HS-27A (cell line): Measurements from ENCODE around the gene PAOX.
"Not testable (repeated sequence)": the region's sequence is repeated elsewhere in the genome, so short reads cannot be mapped to it uniquely, and the experiment has no call there.

ENCODE experiments used
- DNase-seq: peaks from one replicate; pipeline ENCODE4 v3.0.0-alpha.2; 2012; ENCODE audit warnings: low read depth, missing footprints

PAOX gene

GRCh38 chr10:133385214-133385613 is 6.2 kb downstream of the PAOX start:
- no peak for DNase-seq

GRCh38 chr10:133386951-133387350 is 7.9 kb downstream of the PAOX start:
- DNase-seq, result not testable (repeated sequence)

DNA sequence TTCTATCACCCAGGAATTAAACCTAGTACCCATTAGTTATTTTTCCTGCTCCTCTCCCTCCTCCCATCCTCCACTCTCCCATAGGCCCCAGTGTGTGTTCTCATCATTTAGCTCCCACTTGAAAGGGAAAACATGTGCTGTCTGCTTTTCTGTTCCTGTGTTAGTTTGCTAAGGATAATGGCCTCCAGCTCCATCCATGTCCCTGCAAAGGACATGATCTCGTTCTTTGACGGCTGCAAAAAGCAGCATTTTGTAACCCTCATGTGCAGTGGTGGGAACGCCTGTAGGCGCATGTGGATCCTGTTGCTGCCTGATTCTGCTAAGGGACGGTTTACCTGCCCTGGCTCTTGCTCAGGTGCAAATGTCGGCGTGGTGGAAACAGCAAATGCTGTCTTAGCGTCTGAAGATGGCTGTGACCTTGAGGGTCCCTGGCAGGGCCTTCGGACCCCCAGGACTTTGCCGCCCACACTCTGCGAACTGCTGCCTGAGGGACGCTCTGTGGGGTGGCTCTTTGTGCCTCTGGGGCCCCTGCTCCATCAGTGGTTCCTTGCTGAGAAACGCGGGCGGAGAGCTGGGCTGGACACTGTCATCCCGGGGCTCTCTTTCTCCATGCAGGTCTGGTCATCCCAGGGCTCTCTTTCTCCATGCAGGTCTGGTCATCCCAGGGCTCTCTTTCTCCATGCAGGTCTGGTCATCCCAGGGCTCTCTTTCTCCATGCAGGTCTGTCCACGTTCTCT is 9.3 kb downstream of the PAOX start:
- DNase-seq, result no peak

DNA sequence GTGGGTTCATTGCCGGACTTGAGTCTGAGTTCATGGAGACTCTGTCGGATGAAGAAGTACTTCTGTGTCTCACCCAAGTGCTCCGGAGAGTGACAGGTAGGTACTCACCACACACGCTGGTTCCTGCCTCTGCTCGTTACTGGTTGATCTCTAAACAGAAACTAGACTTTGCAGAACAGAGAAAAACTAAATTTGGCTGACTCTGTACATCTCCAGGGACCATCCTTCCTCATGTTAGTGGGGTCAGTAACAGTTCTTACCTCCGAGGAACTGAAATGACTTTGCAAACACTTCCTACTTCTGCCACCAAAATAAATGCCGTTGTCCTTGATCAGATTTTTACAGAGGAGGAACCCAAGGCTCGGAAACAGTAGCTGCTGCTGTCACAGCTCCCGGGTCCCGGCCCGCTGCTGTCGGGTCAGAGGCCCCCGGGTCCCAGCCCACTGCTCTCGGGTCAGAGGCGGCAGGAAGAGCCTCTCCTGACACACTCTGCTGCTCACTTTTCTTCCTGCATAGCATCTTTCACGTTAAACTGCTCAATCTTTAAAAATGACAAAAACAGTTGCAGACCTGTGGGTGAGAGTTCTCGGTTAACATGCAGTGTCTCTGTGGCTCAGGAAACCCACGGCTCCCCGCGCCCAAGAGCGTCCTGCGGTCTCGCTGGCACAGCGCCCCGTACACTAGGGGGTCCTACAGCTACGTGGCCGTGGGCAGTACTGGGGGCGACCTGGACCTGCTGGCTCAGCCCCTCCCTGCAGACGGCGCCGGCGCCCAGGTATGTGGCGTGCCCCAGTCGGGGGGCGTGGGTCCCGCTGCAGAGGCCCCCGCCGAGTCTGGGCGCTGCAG is 10.1 kb downstream of the PAOX start:
- DNase-seq, result no peak

- DNase-seq, result no peak
Measured at GRCh38 chr10:133390597-133391248, 11.7 kb downstream of the PAOX start.

- no peak for DNase-seq
Measured at GRCh38 chr10:133391249-133391635, 12.2 kb downstream of the PAOX start.

DNA sequence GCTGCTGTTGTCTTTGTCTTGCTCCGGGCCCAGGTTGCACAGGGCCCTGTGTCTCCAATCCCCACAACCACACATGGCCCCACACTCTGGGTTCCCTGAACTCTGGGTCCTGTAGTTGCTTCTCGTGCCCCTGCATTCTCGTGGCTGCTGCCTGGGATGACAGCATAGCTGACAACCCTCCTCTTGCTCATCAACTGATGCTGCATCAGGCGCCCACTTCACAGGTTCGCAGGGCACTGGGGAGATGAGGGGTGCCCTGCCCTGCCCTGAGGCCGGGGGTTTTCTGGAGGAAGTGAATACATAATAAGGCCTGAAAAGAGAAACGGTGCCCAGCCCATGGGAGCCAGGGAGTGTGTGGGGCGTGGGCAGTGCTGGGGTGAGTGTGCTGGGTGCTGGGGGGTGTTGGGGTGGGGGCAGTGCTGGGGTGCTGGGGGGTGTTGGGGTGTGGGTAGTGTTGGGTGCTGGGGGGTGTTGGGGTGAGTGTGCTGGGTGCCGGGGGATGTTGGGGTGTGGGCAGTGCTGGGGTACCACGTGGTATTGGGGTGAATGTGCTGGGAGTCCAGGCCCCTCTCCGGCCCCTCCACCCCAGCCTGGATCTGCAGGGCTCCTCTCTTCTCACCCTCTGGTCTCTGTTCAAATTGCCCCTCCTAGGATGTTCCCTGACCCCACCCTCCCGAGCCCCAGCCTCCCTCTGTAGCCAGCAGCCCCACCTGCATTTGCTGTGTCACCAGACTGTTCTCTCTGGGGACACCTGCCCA is 12.9 kb downstream of the PAOX start:
- no peak for DNase-seq

DNA sequence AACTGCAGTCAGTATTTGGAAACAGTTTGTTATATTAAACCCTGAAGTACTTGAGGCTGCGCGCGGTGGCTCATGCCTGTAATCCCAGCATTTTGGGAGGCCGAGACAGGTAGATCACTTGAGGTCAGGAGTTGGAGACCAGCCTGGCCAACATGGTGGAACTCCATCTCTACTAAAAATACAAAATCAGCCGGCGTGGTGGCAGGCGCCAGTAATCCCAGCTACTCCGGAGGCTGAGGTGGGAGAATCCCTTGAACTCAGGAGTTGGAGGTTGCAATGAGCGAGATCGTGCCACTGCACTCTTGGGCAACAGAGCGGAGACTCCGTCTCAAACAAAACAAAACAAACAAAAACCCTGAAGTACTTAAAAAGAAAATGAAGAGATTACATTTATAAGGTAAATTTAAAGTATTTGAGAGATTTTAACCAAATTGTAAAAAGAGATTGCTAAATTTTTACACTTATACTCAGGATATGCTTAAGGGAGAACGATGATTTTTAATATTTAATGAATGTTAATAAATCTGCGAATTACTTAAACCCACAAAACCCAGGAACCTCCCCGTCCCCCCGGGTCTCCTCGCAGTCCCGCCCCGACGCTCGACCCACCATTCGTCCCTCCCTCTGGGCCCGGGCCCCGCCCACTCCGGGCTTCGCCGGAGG is 14.5 kb downstream of the PAOX start:
- DNase-seq, result no peak

DNA sequence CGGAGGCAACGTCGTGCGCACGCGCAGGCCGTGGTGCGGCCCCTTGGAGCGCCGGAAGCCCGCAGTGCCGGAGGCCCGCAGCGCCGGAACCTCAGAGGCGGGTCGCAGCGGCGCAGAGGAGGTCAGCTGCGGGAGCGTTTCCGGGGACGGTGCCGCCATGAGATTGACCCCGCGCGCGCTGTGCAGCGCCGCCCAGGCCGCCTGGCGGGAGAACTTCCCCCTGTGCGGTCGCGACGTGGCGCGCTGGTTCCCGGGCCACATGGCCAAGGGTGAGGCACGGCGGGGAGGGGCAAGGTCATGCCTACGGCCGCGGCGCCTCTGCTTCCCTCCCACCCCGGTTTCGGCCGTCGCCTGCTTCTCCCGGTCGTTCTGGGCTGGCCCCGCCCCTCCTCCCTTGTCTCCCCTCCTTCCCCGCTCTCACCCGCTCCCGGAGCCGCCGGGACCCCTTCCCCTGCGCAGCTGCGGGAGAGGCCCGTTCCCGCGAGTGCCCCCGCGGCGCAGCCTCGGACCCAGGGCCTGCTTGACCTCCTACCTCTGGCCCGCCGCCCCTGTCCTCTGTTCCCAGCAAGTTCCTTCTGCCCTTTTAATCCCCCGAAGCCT is 15.1 kb downstream of the PAOX start, which contains the start of gene MTG1:
Gene MTG1 (plus strand): TSS at position 94 of the 600 bp plus-strand sequence. CDS start 64 bp downstream, at position 158.
- peak; percentile 46 for DNase-seq

DNA sequence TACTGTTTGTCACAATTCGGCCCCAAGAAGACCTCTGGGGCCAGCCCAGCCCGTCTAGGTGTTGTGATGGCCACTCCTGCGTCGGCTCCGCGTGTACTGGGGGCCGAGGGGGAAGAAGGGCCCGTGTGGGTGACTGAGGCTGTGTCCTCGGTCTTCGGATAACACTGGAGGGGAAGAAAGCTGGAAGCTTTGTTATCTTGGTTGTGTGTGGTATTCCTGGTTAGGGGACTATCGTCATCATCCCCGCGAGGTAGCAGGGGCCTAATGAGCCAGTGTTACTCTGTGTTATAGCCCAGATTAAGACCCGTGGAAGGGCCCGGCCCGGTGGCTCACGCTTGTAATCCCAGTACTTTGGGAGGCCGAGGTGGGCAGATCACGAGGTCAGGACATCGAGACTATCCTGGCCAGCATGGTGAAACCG is 15.7 kb downstream of the PAOX start:
- DNase-seq, result no peak

DNA sequence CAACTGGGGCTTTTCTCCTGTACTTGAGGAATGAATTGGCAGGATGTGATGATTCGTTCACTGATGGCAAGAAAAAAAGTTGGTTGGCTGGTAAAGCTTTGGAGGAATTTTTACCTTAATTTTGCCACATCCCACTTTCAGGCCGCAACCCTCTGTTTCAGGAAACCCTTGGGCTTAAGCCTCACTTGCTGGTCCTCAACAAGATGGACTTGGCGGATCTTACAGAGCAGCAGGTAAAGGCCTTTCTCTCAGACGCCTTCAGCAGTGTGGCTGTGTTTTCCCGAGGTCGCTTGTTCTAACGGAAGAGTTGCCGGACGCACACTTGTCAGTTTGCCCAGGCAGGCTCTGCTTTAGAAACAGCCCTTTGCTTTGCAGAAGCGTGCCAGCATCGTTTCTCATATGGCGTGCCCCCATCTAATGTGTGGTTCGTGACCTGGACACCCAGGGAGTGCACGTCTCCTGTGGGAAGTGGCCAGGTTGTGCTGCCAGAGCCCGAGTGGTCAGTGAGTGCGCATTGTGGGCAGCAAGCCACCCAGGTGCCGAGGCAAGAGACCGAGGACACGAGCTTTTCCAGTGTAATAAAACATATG is 17.1 kb downstream of the PAOX start:
- no peak for DNase-seq

- DNase-seq, result no peak
Measured at GRCh38 chr10:133397938-133398337, 18.9 kb downstream of the PAOX start.

DNA sequence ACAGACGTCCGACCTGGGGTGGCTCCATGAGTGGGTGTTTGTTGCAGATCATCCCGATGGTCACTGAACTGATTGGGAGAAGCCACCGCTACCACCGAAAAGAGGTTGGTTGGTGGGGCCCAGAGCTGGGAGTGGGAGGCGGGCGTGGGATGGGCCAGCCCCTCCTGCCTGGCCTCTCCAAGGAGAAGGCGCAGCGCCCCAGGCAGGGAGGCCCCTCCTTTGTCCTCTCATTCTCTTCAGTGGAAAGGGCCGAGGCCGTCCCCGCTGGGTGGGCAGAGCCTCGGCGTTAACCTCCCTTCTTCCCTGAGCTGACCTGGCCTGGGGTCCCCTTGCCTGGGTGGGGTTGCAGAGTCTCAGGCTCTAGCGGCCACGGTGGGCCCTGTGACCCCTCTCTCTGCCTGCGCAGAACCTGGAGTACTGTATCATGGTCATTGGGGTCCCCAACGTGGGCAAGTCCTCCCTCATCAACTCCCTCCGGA is 20.1 kb downstream of the PAOX start:
- no peak for DNase-seq

DNA sequence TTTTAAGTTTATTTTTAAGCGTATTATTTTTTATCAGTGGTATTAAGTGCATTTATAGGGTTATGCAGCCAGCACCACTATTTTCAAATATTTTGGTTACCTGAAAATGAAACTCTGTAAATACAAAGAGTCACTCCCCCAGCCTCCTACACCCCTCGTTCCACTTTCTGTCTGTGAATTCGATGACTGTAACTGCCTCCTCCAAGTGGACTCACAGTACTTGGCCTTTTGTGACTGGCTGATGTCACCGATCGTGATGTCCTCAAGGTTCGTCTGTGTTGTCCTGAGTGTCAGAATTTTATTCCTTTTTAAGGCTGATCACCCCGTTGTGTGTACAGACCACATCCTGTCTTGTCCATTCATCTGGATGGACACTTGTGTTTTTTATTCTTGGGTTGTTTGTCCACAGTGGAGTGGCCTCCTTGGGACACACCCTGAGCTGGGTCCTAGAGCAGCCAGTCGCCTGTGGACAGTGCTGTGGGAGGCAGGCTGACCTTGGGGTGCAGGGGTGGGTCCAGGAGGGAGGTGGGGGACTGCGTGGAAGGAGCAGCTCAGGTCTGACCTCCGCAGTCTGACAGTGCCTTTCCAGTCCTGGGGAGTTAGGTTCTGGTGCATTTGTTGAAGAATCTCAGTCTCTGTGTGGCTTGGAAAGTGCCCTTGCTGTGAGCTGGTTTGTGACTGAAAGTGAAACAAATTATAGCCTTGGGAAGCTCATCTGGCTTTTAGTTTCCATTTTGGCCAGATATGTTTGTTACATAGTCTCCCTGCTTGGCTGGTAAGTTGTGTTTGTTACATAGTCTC is 21.8 kb downstream of the PAOX start:
- DNase-seq, result no peak

DNA sequence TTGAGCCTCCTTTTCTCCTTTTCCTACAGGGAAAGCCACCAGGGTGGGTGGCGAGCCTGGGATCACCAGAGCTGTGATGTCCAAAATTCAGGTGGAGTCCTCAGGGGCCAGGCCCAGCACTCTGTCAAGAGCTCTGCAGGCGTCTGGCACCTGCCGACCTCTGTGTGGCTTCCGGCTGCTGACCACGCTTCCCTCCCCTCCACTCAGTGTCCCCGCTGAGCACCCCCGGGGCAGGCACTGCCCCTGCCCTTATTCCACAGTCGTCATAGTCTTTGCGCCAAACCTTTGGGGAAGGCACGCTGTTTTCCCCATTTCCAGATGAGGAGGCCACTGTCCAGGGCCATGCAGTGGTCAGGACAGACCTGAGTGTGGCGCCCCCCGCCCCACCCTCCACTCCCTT is 22.4 kb downstream of the PAOX start:
- DNase-seq, result no peak

- DNase-seq, result no peak
Measured at GRCh38 chr10:133401981-133402725, 23.1 kb downstream of the PAOX start.

DNA sequence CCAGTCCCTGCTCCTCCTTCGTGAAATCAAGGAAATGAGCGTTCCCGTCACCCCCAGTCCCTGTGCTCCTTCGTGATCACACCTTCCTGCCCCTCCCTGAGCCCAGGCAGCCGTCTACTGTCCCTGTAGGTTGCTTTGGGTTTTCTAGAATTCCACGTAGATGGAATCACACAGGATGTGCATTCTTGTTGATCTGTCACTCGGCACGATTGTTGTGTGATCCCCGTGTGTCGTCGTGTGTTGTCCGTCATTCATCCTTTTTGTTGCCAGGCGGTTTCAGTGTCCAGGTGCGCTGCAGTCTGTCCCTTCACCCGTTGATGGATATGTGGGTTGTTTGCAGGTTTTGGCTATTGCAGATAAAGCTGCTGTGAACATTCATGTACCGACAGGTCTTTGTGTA is 24.3 kb downstream of the PAOX start:
- DNase-seq, result no peak

GRCh38 chr10:133403784-133404183 is 24.7 kb downstream of the PAOX start:
- DNase-seq, result no peak

DNA sequence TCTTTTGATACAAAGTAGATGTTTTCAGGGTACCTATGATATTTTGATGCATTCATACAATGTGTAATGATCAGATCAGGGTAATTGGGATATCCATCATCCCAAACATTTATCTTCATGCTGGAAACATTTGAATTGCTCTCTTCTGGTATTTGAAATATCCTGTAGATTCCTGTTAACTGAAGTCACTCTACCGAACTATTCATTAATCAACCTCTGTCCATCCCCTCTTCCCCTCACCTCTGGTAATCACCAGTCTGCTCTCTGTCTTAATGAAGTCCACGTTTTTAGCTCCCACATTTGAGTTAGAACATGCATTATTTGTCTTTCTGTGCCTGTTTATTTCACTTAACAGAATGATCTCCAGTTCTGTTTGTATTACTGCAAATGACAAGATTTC is 26.2 kb downstream of the PAOX start:
- DNase-seq, result no peak
